Umbilical cord (tissue), 2 donors: ENCODE measurements around the gene MCC. TPM values are rescaled to one million over a fixed set of nuclear protein-coding genes. Genes with fewer than 3 reads are reported as not detected.

Experiments used
- DNase-seq: peaks from one replicate; pipeline ENCODE4 v3.0.0-alpha.2; 2015; ENCODE audit warnings: low spot score
- total RNA-seq: library from RNA; depleted of rRNA; stranded (reverse); fragments of >200 nt; gene quantifications from one replicate; pipeline ENCODE4 v1.2.3, GENCODE V29; 2014; ENCODE audit warnings: low replicate concordance; ENCODE audit not compliant: insufficient read depth

MCC gene
- total RNA-seq, 1 donor from 2014 or later: 65.2 TPM

GRCh38 chr5:113367586-113367985 is 120.7 kb downstream of the MCC start:
- DNase-seq: no peak

- DNase-seq: no peak
Measured at GRCh38 chr5:113364466-113364865, 123.8 kb downstream of the MCC start.

- DNase-seq: no peak
Measured at GRCh38 chr5:113361701-113362100, 126.6 kb downstream of the MCC start.

- DNase-seq: peak; percentile 45
Measured at GRCh38 chr5:113359419-113359818, 128.8 kb downstream of the MCC start.

GRCh38 chr5:113358696-113359095 is 129.6 kb downstream of the MCC start:
- DNase-seq: no peak

GRCh38 chr5:113357696-113358476 is 130.4 kb downstream of the MCC start:
- no peak for DNase-seq

- no peak for DNase-seq
Measured at GRCh38 chr5:113356487-113356886, 131.8 kb downstream of the MCC start.

- DNase-seq: no peak
Measured at GRCh38 chr5:113354055-113354454, 134.2 kb downstream of the MCC start.

GRCh38 chr5:113347572-113347971 is 140.7 kb downstream of the MCC start:
- no peak for DNase-seq

GRCh38 chr5:113344973-113345940 is 143.0 kb downstream of the MCC start:
- no peak for DNase-seq

GRCh38 chr5:113343343-113343742 is 144.9 kb downstream of the MCC start:
- DNase-seq: peak; percentile 91

- DNase-seq: no peak
Measured at GRCh38 chr5:113340537-113340936, 147.7 kb downstream of the MCC start.

GRCh38 chr5:113338628-113339027 is 149.6 kb downstream of the MCC start:
- DNase-seq: peak; percentile 92

GRCh38 chr5:113337515-113338415 is 150.5 kb downstream of the MCC start:
- peak; percentile 12 for DNase-seq

GRCh38 chr5:113336975-113337374 is 151.3 kb downstream of the MCC start:
- DNase-seq: peak; percentile 63

GRCh38 chr5:113333411-113333810 is 154.8 kb downstream of the MCC start:
- no peak for DNase-seq

GRCh38 chr5:113331209-113331551 is 157.1 kb downstream of the MCC start:
- DNase-seq: peak; percentile 87

- DNase-seq: peak; percentile 44
Measured at GRCh38 chr5:113330533-113331208, 157.6 kb downstream of the MCC start.

- no peak for DNase-seq
Measured at GRCh38 chr5:113329981-113330380, 158.3 kb downstream of the MCC start.

- DNase-seq: no peak
Measured at GRCh38 chr5:113325054-113325453, 163.2 kb downstream of the MCC start.

GRCh38 chr5:113321276-113321675 is 167.0 kb downstream of the MCC start:
- DNase-seq: no peak
